LoVo (cell line): ENCODE data around the gene BUB3.
A peak's percentile ranks its signal among the peaks of the same experiment; 100 is the strongest.

Source experiments
- DNase-seq: peaks from one replicate; pipeline ENCODE4 v3.0.0-alpha.2; 2016; ENCODE audit warnings: low spot score

BUB3 gene, protein sequence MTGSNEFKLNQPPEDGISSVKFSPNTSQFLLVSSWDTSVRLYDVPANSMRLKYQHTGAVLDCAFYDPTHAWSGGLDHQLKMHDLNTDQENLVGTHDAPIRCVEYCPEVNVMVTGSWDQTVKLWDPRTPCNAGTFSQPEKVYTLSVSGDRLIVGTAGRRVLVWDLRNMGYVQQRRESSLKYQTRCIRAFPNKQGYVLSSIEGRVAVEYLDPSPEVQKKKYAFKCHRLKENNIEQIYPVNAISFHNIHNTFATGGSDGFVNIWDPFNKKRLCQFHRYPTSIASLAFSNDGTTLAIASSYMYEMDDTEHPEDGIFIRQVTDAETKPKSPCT

DNA sequence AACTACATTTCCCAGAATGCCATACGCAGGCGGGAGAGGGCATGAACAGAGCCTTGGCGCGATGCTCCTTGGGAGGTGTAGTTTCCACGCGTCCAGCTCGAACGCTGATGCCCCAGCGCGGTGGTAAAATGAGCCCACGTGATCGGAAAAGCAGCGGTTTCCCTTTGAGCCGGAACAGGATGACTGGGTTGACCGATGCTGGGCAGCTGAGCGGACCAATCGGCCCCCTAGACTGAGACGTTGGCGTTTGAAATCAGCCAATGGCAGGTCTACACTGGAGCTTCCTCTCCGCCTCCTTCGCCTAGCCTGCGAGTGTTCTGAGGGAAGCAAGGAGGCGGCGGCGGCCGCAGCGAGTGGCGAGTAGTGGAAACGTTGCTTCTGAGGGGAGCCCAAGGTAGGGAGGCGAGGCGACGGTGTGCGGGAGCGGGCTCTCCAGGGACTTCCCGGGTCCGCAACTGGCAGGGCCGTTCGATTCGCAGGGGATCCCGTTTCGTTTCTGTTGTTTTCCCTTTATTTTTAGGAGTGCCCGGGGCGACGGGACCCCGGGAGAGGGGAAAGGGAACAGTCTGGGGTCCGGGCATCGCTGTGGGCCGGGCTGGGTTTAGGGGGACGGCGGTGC lies at the start of gene BUB3:
BUB3 (plus strand) TSS at position 311 of the 619 bp plus-strand sequence. CDS start 516 bp downstream, outside the sequence.
- DNase-seq: peak; percentile 99

DNA sequence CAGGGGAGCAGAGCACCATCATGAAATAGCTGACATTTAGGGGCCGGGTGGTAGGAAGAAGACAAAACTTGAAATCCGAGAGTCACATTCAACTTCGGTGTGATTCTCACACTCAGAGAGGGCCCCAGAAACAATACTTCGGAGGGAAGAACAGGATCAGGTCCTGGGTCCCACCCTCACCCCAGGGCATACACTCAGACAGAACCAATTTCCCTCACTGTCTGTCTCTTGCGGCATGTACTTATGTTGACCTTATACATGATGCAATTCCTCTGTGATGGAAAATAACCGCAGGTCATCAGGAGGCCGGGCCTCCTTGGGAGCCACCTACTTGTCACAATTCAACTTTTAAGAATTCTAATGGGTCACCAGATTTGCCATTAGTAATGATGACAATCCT lies 44.7 kb upstream of the BUB3 start:
- no peak for DNase-seq

DNA sequence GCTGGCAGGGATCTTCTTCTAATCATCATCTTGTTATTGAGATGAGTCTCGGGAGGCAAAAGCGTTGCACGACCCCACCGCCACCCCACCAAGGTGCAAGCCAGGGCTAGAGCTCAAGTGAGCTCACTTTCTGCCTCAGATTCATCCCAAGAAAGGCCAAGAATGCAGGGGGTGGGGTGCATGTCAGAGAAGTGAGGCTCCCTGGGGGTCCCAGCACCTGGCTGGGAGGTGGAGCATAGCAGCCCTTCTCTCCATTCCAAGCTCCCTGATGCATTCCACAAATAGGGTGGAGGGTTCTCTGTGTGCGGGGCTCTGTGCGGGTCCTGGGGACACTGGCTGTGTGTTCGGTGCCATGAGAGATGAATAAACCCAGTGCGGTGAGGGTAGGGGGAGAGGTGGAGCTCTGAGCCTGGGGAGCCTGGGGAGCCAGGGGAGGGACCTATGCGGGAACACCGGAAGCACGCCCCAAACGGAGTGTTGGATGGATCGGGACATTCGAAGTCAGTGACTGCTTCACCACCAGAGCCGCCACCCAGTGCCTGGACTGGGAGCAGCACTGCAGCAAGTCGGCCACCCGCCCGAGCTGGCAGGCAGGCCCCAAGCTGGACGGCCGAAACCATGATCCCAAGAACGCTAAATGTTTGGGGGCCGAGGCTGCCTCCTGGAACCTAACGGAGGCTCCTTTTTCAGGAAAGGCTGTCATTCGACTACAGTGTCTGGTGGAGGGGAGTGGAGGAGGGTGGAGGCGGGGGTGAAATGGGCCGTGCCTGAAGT lies 36.4 kb upstream of the BUB3 start:
- no peak for DNase-seq

DNA sequence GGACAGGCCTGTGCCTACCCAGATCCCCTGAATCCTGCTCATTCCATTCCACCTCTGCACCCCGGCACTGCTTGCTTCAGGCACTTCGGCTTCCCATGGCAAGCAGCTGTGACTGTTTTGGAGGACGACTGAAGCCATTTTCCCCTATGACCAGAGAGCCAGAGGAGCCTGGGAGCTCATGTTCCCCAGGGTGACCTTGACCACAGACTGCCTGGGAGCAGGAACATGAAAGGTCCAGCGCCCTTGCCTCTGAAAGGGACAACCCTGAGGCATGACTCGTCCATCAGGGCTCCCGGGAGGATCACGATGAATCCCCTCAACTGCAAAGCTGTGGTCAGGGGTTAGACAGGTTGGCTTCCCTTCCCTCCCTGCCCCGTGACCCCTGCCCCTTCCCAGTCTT lies 35.1 kb upstream of the BUB3 start:
- no peak for DNase-seq

DNA sequence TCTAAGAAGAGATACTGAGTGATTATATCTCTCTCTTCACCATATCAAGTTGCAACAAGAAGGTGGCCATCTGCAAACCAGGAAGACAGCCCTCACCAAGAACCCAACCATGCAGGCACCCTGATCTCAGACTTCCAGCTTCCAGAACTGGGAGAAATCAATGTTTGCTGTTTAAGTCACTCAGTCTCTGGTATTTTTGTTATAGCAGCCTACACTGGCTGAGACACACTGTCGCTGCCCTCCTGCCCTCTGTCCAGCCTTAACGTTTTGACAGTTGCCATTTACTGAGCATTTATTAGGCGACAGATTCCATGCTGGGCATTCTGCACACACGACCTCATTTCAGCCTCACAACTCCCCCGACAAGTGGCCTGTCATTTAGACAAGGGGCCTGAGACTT lies 28.0 kb upstream of the BUB3 start:
- no peak for DNase-seq

DNA sequence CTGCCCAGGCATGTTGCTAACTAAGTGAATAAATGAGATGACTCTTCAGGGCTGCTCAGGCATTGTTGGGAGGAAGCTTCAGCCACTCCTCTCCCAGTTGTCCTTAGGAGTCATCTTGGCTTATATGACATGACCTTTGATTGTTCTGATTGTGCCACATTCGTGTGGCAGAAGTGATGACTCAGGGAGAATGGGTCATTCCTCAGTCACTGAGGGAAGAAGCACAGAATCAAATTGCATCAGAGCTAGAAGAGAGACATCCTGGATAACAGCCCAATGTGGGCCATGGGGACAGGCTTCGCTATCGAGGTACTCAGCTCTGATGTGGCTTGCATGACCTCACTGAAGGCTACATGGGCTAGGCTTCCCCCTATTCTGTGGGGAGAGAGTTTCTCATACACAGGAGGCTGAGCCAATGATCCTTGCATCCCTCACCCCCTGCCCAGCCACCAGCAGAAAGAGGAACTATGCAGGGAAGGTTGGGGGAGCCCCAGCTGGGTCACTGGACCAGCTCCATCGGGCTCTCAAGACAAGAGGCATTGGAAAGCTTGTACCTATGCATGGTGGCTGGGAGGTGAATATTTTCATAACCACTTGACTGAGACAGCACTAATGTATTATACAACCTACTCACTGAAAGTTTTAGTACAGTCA lies 24.5 kb upstream of the BUB3 start:
- peak; percentile 41 for DNase-seq

DNA sequence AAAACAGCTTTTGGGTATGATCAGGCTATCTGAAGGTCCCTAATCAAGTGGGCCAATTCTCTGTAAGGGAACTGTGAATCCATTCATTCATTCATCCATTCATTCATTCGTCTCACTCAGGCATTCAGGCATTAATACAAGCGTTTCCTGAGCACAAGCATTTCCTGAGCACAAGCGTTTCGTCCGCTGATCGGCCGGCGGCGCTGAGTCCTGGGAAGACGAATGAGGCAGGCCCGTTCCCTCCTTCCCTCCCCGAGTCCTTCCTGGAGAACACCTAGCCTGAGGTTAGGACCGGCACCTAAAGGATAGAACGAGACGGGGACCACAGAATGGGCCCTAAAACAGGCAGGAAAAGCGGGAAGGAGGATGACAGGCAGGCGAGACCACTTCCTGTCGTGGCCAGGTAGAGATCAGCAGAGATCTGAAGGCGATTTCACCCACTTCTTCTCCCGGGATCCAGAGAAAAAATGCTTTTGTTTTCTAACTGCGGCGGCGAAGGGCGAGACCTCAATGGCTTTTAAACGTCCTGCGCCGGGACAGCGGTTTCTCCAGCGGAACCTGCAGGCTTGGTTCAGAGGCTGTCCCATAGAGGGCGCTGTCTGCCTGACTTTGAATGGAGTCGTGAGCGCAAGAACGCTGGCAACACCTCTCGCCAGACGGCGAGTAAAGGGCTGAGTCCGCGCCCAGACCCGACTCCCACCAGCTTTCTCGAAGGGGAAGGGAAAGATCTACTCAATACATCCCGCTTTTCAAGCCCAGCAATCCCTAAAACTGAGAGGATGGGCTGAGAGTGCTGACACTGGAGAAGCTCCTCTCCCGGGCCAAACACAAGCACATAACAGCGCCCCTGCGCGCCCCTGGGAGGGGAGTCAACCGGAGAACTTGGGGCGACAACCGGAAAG lies 21.4 kb upstream of the BUB3 start:
- DNase-seq: peak; percentile 77

DNA sequence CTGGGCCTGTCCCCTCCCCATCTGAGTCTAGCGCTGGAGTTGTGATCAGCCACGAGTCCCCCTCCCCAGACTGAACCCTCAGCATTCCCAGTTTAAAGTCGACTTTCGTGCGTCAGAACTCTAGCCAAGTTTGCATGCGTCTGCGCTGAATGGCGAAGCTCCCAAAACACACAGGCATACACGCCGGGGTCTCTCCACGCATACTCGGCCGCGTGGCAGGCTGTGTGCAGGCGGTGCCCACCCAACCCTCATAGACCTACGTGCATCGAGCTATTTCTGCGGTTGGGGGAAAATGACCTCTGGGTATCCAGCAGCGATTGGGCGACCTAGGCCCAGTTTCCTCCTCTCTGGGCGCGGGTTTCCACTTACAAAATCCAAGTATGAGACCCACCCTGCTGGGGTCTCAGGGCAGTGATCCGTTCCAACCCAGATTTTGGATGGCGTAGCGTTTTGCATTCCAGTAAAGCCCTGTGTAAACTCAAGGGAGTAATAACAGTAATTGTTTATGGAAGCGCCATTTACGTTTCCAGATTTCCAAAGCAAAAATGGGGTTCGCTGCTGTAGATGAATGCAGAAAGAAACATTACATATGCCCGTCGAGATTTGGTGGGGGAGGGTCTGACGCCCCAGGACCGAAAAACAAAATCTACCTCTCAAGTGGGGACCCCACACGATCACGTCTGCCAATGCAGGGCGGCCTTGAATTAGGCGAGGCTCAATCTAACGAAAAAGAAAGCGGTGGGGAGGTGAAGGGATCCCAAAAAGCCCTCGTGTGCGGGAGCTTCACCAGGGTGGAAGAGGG lies 20.5 kb upstream of the BUB3 start:
- no peak for DNase-seq

DNA sequence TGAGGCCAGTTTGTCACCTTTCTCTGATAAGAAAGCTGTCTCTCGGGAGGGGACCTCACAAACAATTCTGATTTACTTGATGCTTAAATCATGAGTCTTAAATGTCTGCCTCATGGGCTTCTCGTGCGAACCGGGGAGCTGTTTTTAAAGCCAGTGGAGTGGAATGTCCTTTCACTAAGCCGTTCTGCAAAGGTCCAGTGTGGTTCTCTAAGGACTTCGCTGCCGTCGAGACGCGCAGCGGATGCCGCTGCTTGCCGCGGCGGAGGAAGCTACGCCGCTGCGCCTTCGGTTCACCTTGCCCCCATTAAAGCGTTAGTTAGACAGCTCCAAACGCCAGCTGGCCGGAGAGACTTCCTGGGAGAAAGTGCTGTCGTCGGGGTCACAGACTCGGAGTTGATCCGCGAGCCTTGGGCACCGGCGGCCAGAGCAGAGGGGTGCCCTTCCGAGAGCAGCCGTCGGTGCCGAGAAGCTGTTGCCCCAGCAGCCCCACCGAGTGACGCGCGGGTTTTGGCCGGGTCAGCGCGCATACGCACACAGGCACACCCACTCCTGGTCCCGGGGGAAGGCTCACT lies 19.8 kb upstream of the BUB3 start:
- no peak for DNase-seq

DNA sequence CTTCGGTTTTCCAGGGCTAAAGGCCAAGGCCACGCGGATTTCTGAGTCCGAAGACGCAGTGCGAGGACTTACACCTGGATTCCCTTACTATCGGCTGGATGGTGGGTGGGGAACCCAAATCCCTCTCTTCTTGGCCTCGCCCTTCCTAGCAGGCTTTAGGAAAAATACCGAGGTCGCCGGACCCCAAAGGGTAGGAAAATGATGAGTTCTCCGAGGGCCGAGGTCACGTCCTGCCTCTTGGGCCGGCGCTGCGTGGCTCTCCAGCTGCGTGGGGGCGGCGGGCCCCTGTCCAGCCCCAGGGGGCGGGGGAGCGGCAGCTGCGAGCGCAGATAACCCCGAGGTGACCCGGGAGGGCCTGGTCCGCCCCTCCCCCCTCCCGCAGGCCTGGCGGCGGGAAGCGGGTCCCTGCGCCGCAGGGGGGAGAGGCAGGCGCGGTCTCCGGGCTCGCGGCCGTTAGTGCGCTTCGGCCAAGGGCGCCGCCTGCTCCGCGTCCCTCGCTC lies 19.2 kb upstream of the BUB3 start:
- no peak for DNase-seq

DNA sequence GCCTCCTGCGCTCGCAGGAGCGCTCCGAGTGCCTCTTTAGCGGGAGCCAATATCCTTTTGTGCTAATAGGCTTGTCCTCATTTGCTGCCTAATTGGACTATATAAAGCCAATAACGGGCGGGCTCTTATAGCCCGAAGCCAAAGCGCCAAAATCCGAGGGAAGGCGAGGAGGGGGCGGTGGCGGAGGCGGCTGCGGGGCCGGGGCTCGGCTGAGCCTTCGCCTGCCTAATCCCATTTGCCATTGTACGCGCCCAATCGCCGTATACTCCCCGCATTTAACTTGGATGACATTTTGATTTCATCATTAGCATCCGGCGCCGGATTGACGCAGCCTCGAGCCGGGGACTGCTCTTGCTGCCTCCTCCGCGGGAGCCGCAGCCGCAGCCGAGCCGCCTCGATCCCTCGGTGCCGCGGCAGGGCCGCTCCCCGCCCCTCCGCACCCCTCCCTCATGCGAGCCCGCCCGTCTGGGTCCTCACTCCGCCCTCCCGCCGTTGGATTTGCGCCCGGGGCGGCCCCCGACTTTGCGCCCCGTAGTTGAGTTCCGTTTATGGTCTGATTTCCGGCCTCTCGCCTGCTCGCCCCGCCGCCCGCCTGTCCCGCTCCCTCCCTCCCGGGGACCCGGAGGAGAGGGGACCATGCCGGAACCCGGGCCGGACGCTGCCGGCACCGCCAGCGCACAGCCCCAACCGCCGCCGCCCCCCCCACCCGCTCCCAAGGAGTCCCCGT lies 18.6 kb upstream of the BUB3 start, which contains the start of gene HMX3:
HMX3 (plus strand) TSS at position 556 of the 727 bp plus-strand sequence; CDS start at position 637, 81 bp downstream.
- DNase-seq: no peak

DNA sequence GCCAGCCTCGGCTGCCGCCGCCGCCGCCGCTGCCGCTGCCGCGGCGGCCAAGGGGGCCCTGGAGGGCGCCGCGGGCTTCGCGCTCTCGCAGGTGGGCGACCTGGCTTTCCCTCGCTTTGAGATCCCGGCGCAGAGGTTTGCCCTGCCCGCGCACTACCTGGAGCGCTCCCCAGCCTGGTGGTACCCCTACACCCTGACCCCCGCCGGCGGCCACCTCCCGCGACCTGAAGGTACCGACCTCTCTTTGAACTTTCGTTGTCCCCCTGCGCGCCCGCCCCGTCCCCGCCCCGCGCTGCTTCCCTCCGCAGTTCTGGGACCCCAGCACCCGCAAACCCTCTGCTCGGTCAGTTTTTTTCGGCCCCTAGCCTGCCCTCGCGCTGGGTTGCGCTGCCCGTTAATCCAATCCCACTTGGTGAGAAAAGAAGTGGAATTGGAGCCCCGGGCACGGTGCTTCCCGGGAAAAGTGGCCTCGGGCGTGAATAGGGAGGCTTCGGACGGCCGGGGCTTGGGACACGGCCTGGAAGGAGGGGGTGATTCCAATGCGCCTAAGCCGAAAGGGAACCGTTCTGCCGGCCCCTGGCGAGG lies 17.9 kb upstream of the BUB3 start:
- no peak for DNase-seq

DNA sequence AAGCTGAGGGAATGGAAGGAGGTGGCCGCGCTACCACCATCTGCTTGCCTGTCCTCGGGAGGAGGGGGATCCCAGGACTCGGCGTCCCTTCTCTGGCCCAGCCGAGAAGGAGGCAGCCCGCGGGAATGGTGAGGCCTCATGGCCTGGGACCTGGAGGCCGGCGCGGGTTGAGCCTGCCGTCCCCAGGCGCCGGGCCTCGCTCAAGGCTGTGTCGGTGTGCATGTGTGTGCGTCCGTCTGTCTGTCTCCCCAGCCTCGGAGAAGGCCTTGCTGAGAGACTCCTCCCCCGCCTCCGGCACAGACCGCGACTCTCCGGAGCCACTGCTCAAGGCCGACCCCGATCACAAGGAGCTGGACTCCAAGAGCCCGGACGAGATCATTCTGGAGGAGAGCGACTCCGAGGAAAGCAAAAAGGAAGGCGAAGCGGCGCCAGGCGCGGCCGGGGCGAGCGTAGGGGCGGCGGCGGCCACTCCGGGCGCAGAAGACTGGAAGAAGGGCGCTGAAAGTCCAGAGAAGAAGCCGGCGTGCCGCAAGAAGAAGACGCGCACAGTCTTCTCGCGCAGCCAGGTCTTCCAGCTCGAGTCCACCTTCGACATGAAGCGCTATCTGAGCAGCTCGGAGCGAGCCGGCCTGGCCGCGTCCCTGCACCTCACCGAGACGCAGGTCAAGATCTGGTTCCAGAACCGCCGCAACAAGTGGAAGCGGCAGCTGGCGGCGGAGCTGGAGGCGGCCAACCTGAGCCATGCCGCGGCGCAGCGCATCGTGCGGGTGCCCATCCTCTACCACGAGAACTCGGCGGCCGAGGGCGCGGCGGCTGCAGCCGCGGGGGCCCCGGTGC lies 17.2 kb upstream of the BUB3 start:
- no peak for DNase-seq

DNA sequence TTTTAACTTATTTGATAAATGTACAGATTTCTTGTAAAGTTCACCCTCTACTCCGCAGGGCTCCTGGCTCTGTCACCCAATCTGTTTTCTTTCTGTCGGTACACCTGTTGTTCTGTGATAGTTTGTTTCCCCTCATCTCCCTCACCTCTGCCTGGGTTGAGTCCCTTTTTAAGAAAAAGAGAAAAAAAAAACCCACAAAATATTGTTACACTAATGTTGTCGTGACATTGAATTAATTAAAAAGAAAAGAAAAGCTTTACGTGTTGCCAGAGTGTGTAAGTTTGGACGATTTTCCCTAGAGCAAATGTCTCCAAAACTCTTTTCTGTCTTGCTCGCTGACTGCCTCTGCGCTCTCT lies 15.1 kb upstream of the BUB3 start:
- no peak for DNase-seq

DNA sequence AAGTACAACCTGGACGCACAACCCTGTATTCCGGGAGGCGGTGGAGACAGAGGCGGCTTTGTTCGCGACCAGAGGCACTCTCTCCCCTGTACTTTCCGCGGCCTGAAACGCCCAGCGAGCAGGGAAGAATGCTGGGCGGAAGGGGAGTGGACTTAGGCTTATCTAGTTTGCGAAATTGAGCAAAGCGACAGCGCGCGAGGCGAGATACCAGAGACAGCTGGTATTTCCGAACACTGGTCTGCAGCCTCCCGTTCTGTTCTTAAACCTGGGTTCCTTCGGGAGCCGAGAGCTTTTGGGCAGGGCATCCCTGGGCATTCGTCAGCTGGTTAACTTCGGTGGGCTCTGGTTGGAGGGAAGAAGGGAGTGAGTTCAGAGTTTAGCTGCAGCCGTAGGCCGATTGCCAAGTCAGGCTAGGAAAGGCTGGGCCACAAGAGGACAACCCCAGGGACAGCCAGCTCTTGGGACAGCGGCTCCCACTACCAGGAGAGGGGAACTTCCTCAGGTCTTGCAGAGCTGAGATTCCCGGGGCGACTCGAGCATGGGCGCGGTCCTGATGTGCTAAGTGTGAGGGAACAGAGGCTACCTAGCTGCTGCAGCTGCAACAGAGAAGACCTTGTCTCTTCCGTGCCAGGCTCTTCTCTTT lies 14.6 kb upstream of the BUB3 start:
- peak; percentile 79 for DNase-seq

DNA sequence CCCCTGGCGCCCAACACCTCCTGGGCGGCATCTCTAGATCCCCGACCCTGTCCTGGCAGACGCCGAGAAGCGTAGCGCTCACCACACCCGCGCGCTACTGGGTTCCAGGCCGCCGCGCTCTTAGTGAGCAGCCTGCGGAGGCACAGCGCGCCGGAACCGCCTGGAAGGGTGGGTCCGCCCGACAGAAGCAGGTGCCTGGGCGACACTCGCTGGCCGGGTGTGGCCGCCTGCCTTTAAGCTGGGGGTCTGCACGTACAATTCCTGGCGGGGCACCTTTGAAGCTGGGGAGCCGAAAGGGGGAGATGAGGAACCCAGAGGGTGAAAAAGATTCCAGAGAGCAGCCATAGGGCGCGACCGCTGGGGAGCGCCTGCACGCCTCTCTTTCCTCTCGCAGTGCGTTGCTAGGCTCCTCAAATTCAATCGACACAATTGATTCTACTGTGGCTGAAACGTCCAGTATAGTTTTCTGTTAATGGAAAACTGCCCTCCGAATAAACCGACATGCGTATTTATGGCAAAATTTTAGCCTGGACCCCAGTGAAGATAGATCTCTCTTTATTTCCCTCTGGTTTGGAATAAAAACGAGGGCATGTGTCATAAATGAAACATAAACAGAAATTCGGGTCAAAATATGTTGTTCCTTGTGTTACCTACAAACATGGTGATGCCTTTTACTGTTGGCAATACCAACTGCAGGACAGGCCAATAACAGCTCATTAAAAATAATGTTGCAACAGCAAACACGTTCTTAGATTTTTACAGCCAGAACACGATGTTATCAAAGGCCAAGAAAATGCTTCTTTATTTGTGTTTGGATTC lies 13.8 kb upstream of the BUB3 start:
- DNase-seq: no peak

DNA sequence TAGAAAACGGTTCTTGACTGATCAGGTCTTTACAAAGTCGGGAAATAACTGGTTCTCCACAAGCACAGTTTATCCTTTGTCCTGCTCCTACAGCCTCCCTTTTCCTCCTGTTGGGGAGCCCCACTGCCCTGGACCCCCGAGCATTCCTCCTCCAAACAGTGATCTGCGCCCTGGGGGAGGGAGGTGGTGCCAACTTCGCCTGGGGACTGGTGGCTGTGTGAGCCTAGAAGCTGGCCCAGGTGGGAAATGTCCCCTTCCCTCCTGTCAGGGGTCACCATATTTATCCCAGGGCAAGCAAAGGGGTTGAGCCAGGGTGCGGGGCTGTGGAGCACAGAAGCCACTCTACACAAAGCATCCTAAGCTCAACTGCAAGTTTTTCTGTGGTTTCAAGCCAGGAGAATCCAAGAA lies 13.2 kb upstream of the BUB3 start:
- no peak for DNase-seq
